ENCODE measurements around the gene TEKTIP1.
"Not testable (repeated sequence)": the region's sequence is repeated elsewhere in the genome, so short reads cannot be mapped to it uniquely, and the experiment has no call there.

Gene TEKTIP1

GRCh38 chr19:3550947-3551791 lies 12.2 kb downstream of the TEKTIP1 start:
- peak overlapping the region; percentile 45 for H3K27ac Mint-ChIP-seq
- peaks cover 43% of the 10 kb centered on the region for H3K4me1 Mint-ChIP-seq (ENCODE audit: low read depth)
- peaks cover 5% of the 10 kb centered on the region for H3K36me3 Mint-ChIP-seq (ENCODE audit: low read depth)
- H3K9me3 Mint-ChIP-seq: no peaks in the 10 kb centered on the region
- H3K4me3 Mint-ChIP-seq: no peak overlapping the region
- no peaks in the 10 kb centered on the region for H3K27me3 Mint-ChIP-seq

- Mint-ChIP-seq H3K36me3 (ENCODE audit: low read depth) (peaks cover 5% of the 10 kb centered on the region), H3K27ac (peak overlapping the region; percentile 45), H3K4me3 (no peak overlapping the region), H3K9me3 (no peaks in the 10 kb centered on the region), H3K4me1 (ENCODE audit: low read depth) (peaks cover 49% of the 10 kb centered on the region), H3K27me3 (no peaks in the 10 kb centered on the region)
Measured at GRCh38 chr19:3551792-3552095, 12.8 kb downstream of the TEKTIP1 start.

GRCh38 chr19:3554254-3555083 lies 15.5 kb downstream of the TEKTIP1 start:
- Mint-ChIP-seq H3K4me3 (peak overlapping the region; percentile 100), H3K4me1 (ENCODE audit: low read depth) (peaks cover 56% of the 10 kb centered on the region), H3K36me3 (ENCODE audit: low read depth) (peaks cover 5% of the 10 kb centered on the region), H3K27me3 (no peaks in the 10 kb centered on the region), H3K9me3 (no peaks in the 10 kb centered on the region), H3K27ac (peak overlapping the region; percentile 89)

- Mint-ChIP-seq H3K27me3 (no peaks in the 10 kb centered on the region), H3K9me3 (no peaks in the 10 kb centered on the region), H3K36me3 (ENCODE audit: low read depth) (peaks cover 5% of the 10 kb centered on the region), H3K4me1 (ENCODE audit: low read depth) (peaks cover 54% of the 10 kb centered on the region), H3K27ac (peak overlapping the region; percentile 94), H3K4me3 (peak overlapping the region; percentile 100)
Measured at GRCh38 chr19:3555653-3556422, 16.9 kb downstream of the TEKTIP1 start.

- H3K4me3 Mint-ChIP-seq: peak overlapping the region; percentile 100
- no peaks in the 10 kb centered on the region for H3K27me3 Mint-ChIP-seq
- H3K9me3 Mint-ChIP-seq: no peaks in the 10 kb centered on the region
- peaks cover 50% of the 10 kb centered on the region for H3K4me1 Mint-ChIP-seq (ENCODE audit: low read depth)
- H3K27ac Mint-ChIP-seq: peak overlapping the region; percentile 94
- H3K36me3 Mint-ChIP-seq (ENCODE audit: low read depth): peaks cover 5% of the 10 kb centered on the region
Measured at GRCh38 chr19:3556423-3556977, 17.5 kb downstream of the TEKTIP1 start.

GRCh38 chr19:3556978-3557460 lies 18.0 kb downstream of the TEKTIP1 start:
- Mint-ChIP-seq H3K4me1 (ENCODE audit: low read depth) (peaks cover 46% of the 10 kb centered on the region), H3K4me3 (peak overlapping the region; percentile 100), H3K27ac (peak overlapping the region; percentile 94), H3K9me3 (no peaks in the 10 kb centered on the region), H3K36me3 (ENCODE audit: low read depth) (peaks cover 5% of the 10 kb centered on the region), H3K27me3 (no peaks in the 10 kb centered on the region)

GRCh38 chr19:3557461-3558248 lies 18.7 kb downstream of the TEKTIP1 start, which contains the start of gene MFSD12:
Gene MFSD12 (minus strand): TSS chr19:3557586. CDS start chr19:3557403, 183 bp downstream.
- Mint-ChIP-seq H3K36me3 (ENCODE audit: low read depth) (peaks cover 5% of the 10 kb centered on the region), H3K27me3 (no peaks in the 10 kb centered on the region), H3K27ac (peak within 1 kb of the TSS; percentile 94), H3K4me1 (ENCODE audit: low read depth) (peaks cover 43% of the 10 kb centered on the region), H3K9me3 (no peaks in the 10 kb centered on the region), H3K4me3 (peak within 1 kb of the TSS; percentile 100)

- no peak overlapping the region for H3K27ac Mint-ChIP-seq
- H3K27me3 Mint-ChIP-seq: no peaks in the 10 kb centered on the region
- H3K4me1 Mint-ChIP-seq (ENCODE audit: low read depth): no peaks in the 10 kb centered on the region
- H3K4me3 Mint-ChIP-seq: no peak overlapping the region
- no peaks in the 10 kb centered on the region for H3K9me3 Mint-ChIP-seq
- H3K36me3 Mint-ChIP-seq (ENCODE audit: low read depth): no peaks in the 10 kb centered on the region
Measured at GRCh38 chr19:3563709-3564524, 24.9 kb downstream of the TEKTIP1 start.

GRCh38 chr19:3565139-3565538 lies 26.2 kb downstream of the TEKTIP1 start:
- Mint-ChIP-seq H3K27me3 (no peaks in the 10 kb centered on the region), H3K36me3 (ENCODE audit: low read depth) (no peaks in the 10 kb centered on the region), H3K4me1 (ENCODE audit: low read depth) (no peaks in the 10 kb centered on the region), H3K27ac (no peak overlapping the region), H3K9me3 (no peaks in the 10 kb centered on the region), H3K4me3 (no peak overlapping the region)

GRCh38 chr19:3570042-3570441 lies 31.1 kb downstream of the TEKTIP1 start:
- peaks cover 15% of the 10 kb centered on the region for H3K4me1 Mint-ChIP-seq (ENCODE audit: low read depth)
- H3K36me3 Mint-ChIP-seq (ENCODE audit: low read depth); H3K4me3 Mint-ChIP-seq; H3K9me3 Mint-ChIP-seq; H3K27ac Mint-ChIP-seq; H3K27me3 Mint-ChIP-seq: not testable (repeated sequence)

- Mint-ChIP-seq H3K36me3 (ENCODE audit: low read depth) (peaks cover 8% of the 10 kb centered on the region), H3K27ac (no peak overlapping the region), H3K9me3 (no peaks in the 10 kb centered on the region), H3K4me1 (ENCODE audit: low read depth) (peaks cover 17% of the 10 kb centered on the region), H3K4me3 (no peak overlapping the region), H3K27me3 (no peaks in the 10 kb centered on the region)
Measured at GRCh38 chr19:3570606-3571011, 31.6 kb downstream of the TEKTIP1 start.

GRCh38 chr19:3572132-3572854 lies 33.3 kb downstream of the TEKTIP1 start:
- Mint-ChIP-seq H3K27ac (no peak overlapping the region), H3K27me3 (no peaks in the 10 kb centered on the region), H3K36me3 (ENCODE audit: low read depth) (peaks cover 8% of the 10 kb centered on the region), H3K9me3 (no peaks in the 10 kb centered on the region), H3K4me3 (peak overlapping the region; percentile 72), H3K4me1 (ENCODE audit: low read depth) (peaks cover 17% of the 10 kb centered on the region)

- peak within 1 kb of the TSS; percentile 72 for H3K4me3 Mint-ChIP-seq
- H3K9me3 Mint-ChIP-seq: no peaks in the 10 kb centered on the region
- H3K27me3 Mint-ChIP-seq: no peaks in the 10 kb centered on the region
- peaks cover 17% of the 10 kb centered on the region for H3K4me1 Mint-ChIP-seq (ENCODE audit: low read depth)
- peaks cover 8% of the 10 kb centered on the region for H3K36me3 Mint-ChIP-seq (ENCODE audit: low read depth)
- H3K27ac Mint-ChIP-seq: no peak within 1 kb of the TSS
Measured at GRCh38 chr19:3572855-3573161, 33.8 kb downstream of the TEKTIP1 start, which contains the start of gene HMG20B. Gene HMG20B (plus strand): TSS chr19:3572944. CDS start chr19:3573310, 366 bp downstream.

Measured in stimulated activated naive CD8-positive, alpha-beta T cell treated with anti-CD3 and anti-CD28 coated beads, Interleukin-15, Interleukin-2, amounts not matched to agents 100 ng/mL and 50 ng/mL, for 24 hours (primary cell).